Keratinocyte (primary cell): Measurements from ENCODE around the gene AIRE.

ENCODE experiments used
- EZH2 ChIP-seq: IDR thresholded peaks from one replicate; pipeline ENCODE4 v1.6.1; 2012; ENCODE audit warnings: inconsistent platforms, mild to moderate bottlenecking, low read length, moderate library complexity
- TF ChIP-seq, protein P1 (sequence below), 3 experiments: IDR thresholded peaks in 1 of 3; conservative IDR thresholded peaks in 1 of 3; optimal IDR thresholded peaks in 1 of 3; 2 replicates in 2 of 3; 3 replicates in 1 of 3; pipeline versions ENCODE3 to v1.5.1; 2011; ENCODE audit warnings: low read length in 3 of 3, mild to moderate bottlenecking in 3 of 3, moderate library complexity in 2 of 3, control low read depth in 1 of 3, inconsistent platforms in 1 of 3; ENCODE audit not compliant: insufficient read depth in 2 of 3; ENCODE audit errors: extremely low read depth in 1 of 3

DNA sequence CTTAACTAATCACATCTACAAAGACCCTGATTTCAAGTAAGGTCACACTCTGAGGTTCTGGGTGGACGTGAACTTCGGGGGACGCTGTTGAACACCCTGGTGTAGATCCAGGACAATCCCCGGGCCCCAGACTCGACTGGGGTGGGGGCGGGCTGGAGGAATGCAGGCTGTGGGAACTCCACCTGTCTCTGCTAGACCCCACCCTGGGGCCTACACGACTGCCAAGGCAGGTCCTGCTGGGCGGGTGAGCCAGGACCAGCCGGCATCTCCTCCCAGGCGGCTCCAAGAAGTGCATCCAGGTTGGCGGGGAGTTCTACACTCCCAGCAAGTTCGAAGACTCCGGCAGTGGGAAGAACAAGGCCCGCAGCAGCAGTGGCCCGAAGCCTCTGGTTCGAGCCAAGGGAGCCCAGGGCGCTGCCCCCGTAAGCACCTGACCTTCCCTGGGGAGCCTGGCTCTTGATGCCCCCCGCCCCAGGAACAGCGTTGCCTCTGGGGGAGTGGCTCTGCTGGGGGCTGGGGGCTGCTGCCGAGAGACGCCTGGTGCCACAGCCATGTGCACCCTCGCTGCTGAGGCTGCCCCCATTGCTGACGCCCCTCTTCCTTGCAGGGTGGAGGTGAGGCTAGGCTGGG lies 3.8 kb downstream of the AIRE start:
- no peak for TF ChIP-seq EZH2
- TF ChIP-seq, protein P1, sequence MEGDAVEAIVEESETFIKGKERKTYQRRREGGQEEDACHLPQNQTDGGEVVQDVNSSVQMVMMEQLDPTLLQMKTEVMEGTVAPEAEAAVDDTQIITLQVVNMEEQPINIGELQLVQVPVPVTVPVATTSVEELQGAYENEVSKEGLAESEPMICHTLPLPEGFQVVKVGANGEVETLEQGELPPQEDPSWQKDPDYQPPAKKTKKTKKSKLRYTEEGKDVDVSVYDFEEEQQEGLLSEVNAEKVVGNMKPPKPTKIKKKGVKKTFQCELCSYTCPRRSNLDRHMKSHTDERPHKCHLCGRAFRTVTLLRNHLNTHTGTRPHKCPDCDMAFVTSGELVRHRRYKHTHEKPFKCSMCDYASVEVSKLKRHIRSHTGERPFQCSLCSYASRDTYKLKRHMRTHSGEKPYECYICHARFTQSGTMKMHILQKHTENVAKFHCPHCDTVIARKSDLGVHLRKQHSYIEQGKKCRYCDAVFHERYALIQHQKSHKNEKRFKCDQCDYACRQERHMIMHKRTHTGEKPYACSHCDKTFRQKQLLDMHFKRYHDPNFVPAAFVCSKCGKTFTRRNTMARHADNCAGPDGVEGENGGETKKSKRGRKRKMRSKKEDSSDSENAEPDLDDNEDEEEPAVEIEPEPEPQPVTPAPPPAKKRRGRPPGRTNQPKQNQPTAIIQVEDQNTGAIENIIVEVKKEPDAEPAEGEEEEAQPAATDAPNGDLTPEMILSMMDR (optimal IDR thresholded peaks at IDR 0.05 in 1 of 3, IDR thresholded peaks at IDR 0.05 in 1 of 3, conservative IDR thresholded peaks at IDR 0.05 in 1 of 3; ENCODE audit: extremely low read depth in 1 of 3, insufficient read depth in 2 of 3, low read length in 3 of 3), result no peak
